ENCODE data around the gene FAM149A. TPM values are rescaled to one million over a fixed set of nuclear protein-coding genes. Genes with fewer than 3 reads are reported as not detected.
A peak's percentile ranks its signal among the peaks of the same experiment; 100 is the strongest.

FAM149A gene
- total RNA-seq, 1 experiment from 2014 or later, result 1.3 TPM

DNA sequence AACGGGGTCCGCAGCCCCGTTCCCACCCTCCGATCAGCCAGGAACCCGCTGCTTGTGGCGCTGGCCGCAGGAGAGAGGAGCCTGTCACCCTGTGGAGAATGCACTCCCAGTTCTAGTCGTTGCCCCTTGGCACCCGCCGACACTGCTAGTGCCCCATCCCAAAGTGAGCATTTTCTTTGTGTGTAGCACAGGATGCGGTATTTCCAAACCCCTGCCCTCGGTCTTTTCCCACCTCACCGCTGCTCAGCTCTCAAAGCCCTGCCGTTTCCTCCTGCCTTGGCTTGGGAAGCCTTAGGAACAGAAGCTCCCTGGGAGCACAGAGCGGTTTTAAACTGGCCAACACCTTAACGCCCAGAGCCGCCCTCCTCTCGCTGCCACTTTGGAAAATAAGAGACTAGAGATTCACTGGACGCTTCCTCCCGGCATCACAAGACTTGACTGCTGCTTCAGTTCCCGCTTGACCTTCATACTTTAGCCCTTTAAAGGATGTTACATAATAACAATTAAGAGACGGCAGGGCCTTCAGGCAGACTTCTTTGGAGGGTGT, 87.6 kb downstream of the FAM149A start:
- peak overlapping the region; percentile 87 for H3K4me3 Mint-ChIP-seq (ENCODE audit: unreplicated experiment)
- TF ChIP-seq, protein P1, sequence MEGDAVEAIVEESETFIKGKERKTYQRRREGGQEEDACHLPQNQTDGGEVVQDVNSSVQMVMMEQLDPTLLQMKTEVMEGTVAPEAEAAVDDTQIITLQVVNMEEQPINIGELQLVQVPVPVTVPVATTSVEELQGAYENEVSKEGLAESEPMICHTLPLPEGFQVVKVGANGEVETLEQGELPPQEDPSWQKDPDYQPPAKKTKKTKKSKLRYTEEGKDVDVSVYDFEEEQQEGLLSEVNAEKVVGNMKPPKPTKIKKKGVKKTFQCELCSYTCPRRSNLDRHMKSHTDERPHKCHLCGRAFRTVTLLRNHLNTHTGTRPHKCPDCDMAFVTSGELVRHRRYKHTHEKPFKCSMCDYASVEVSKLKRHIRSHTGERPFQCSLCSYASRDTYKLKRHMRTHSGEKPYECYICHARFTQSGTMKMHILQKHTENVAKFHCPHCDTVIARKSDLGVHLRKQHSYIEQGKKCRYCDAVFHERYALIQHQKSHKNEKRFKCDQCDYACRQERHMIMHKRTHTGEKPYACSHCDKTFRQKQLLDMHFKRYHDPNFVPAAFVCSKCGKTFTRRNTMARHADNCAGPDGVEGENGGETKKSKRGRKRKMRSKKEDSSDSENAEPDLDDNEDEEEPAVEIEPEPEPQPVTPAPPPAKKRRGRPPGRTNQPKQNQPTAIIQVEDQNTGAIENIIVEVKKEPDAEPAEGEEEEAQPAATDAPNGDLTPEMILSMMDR (IDR thresholded peaks at IDR 0.05; ENCODE audit: unreplicated experiment), result no peak
- no peaks in the 10 kb centered on the region for H3K9me3 Mint-ChIP-seq (ENCODE audit: unreplicated experiment)
- no peaks in the 10 kb centered on the region for H3K27me3 Mint-ChIP-seq (ENCODE audit: insufficient read depth, unreplicated experiment)
- H3K36me3 Mint-ChIP-seq (ENCODE audit: insufficient read depth, unreplicated experiment), result peaks cover 4% of the 10 kb centered on the region
- peak overlapping the region; percentile 42 for H3K27ac Mint-ChIP-seq (ENCODE audit: low read depth, unreplicated experiment)
- BruUV-seq (replicated peaks), result no TSS peak
- intact Hi-C loops (cut with micrococcal nuclease), result loop anchor here (5.0 kb wide), 1 partner anchor 125 kb away; the partner anchor contains the start of gene TLR3
- ChIA-PET CTCF (interaction anchor here (0.6 to 1.0 kb wide), 3 partner anchors 14 to 1940 kb away, joined by 3 read pairs; no protein-coding TSS in a partner anchor), POLR2A (interaction anchor here (1.4 to 2.3 kb wide), 4 partner anchors 9 to 123 kb away, joined by 6 to 12 read pairs (median 8); partner anchors contain the start of gene TLR3)
- H3K4me1 Mint-ChIP-seq (ENCODE audit: insufficient read depth, unreplicated experiment), result no peaks in the 10 kb centered on the region
- peak; percentile 48 for DNase-seq (ENCODE audit: unreplicated experiment)

DNA sequence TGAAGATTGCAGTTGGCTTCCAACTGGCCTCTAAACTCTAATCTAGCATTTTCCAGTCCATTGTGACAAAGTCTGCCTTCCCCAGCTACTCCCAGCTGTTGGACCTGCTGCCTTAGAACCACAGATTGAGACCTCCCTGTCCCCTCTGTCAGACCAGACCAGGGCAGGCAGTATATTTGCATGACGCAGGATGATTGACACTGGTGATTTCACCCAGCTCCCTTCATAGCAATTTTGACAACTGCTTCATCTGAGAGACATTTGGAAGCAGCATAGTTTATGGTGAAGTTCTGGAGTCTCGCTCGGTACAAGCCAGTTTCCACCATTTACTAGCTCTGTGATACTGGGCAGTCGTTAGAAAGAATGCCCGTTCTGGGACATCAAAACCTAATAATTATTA, 89.3 kb downstream of the FAM149A start:
- Mint-ChIP-seq H3K4me3 (ENCODE audit: unreplicated experiment) (no peak overlapping the region), H3K27ac (ENCODE audit: low read depth, unreplicated experiment) (no peak overlapping the region), H3K4me1 (ENCODE audit: insufficient read depth, unreplicated experiment) (no peaks in the 10 kb centered on the region), H3K9me3 (ENCODE audit: unreplicated experiment) (no peaks in the 10 kb centered on the region), H3K27me3 (ENCODE audit: insufficient read depth, unreplicated experiment) (no peaks in the 10 kb centered on the region), H3K36me3 (ENCODE audit: insufficient read depth, unreplicated experiment) (peaks cover 4% of the 10 kb centered on the region)
- ChIA-PET POLR2A (no interaction called here), CTCF (interaction anchor here (0.6 to 1.5 kb wide), 2 partner anchors 56 to 472 kb away, joined by 3 to 4 read pairs; no protein-coding TSS in a partner anchor)
- no peak for DNase-seq (ENCODE audit: unreplicated experiment)
- BruUV-seq (replicated peaks), result no TSS peak
- intact Hi-C loops (cut with micrococcal nuclease), result loop anchor here (5.0 kb wide), 1 partner anchor 127 kb away; the partner anchor contains the start of gene TLR3
- TF ChIP-seq, protein P1 (IDR thresholded peaks at IDR 0.05; ENCODE audit: unreplicated experiment), result no peak

DNA sequence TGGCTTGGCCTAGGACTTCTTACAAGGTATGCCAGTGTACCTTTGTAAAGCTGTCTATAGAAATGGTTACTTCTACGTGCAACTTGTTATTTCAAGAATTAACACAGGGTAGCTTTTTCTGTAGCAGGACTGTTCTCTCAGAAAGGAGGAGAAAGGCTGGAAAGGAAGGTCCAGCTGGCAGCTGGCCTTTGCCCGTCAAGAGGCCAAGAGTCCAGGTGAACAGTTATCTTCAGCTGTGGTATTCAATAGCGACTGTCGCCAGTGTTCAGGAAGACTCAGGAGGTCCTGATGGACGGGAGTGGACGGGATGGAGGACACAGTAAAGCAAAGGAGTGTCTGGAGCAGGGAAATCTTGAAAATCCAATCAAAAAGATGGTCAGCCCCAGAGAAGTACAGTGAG, 91.6 kb downstream of the FAM149A start:
- no TSS peak for BruUV-seq (replicated peaks)
- TF ChIP-seq, protein P1 (IDR thresholded peaks at IDR 0.05; ENCODE audit: unreplicated experiment), result no peak
- no peak overlapping the region for H3K27ac Mint-ChIP-seq (ENCODE audit: low read depth, unreplicated experiment)
- no peaks in the 10 kb centered on the region for H3K9me3 Mint-ChIP-seq (ENCODE audit: unreplicated experiment)
- H3K4me1 Mint-ChIP-seq (ENCODE audit: insufficient read depth, unreplicated experiment), result no peaks in the 10 kb centered on the region
- DNase-seq (ENCODE audit: unreplicated experiment), result no peak
- peaks cover under 1% of the 10 kb centered on the region for H3K36me3 Mint-ChIP-seq (ENCODE audit: insufficient read depth, unreplicated experiment)
- intact Hi-C loops (cut with micrococcal nuclease), result no loop called here
- H3K27me3 Mint-ChIP-seq (ENCODE audit: insufficient read depth, unreplicated experiment), result no peaks in the 10 kb centered on the region
- ChIA-PET CTCF (interaction anchor here (0.5 to 0.6 kb wide), 2 partner anchors 159 to 1297 kb away, joined by 3 to 4 read pairs; no protein-coding TSS in a partner anchor), POLR2A (interaction anchor here (0.6 kb wide), 1 partner anchor 654 kb away, joined by 3 read pairs; no protein-coding TSS in a partner anchor)
- no peak overlapping the region for H3K4me3 Mint-ChIP-seq (ENCODE audit: unreplicated experiment)

DNA sequence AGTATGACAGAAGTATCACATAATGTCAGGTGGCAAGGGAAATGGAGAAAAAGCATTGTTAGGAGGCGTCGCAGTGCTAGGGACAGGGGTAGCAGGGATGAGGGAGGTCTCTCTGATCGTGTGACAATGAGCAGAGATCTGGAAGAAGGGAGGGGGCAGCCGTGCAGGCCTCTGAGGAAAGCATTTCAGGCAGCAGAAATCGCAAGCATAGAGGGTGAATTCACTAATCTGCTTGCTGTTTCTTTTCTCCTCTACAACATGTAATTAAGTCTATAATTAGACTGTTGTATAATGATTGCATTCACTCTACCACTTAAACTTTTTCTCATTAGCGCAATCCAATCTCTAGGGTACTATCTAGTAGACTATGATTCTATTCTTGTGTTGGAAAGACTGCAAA, 96.0 kb downstream of the FAM149A start:
- DNase-seq (ENCODE audit: unreplicated experiment), result no peak
- Mint-ChIP-seq H3K27me3 (ENCODE audit: insufficient read depth, unreplicated experiment) (no peaks in the 10 kb centered on the region), H3K9me3 (ENCODE audit: unreplicated experiment) (no peaks in the 10 kb centered on the region), H3K36me3 (ENCODE audit: insufficient read depth, unreplicated experiment) (no peaks in the 10 kb centered on the region), H3K27ac (ENCODE audit: low read depth, unreplicated experiment) (no peak overlapping the region), H3K4me3 (ENCODE audit: unreplicated experiment) (no peak overlapping the region), H3K4me1 (ENCODE audit: insufficient read depth, unreplicated experiment) (no peaks in the 10 kb centered on the region)
- ChIA-PET CTCF (no interaction called here), POLR2A (no interaction called here)
- TF ChIP-seq, protein P1 (IDR thresholded peaks at IDR 0.05; ENCODE audit: unreplicated experiment), result no peak
- no TSS peak for BruUV-seq (replicated peaks)
- intact Hi-C loops (cut with micrococcal nuclease), result no loop called here
